Suprapubic skin (tissue), 4 donors: ENCODE data around the gene ORC4.

Experiments used
- CTCF ChIP-seq, 2 donors: fragments of 200-600 bp in 1 of 2; fragments of 450-650 bp in 1 of 2; sonication (generic) in 1 of 2; IDR thresholded peaks; one replicate each; pipeline ENCODE4 v1.5.1; 2016 to 2019; ENCODE audit warnings: antibody characterized with exemption in 2 of 2, mild to moderate bottlenecking in 1 of 2, moderate library complexity in 1 of 2
- POLR2A ChIP-seq, 2 donors: fragments of 450-650 bp; IDR thresholded peaks; one replicate each; pipeline ENCODE4 v1.6.1; 2017; ENCODE audit warnings: antibody characterized with exemption in 2 of 2, mild to moderate bottlenecking in 2 of 2, moderate library complexity in 2 of 2
- POLR2AphosphoS5 ChIP-seq, 3 donors: sonication (generic); formaldehyde crosslinking; IDR thresholded peaks; one replicate each; pipeline ENCODE4 v1.6.1; 2017; ENCODE audit warnings: antibody characterized with exemption in 3 of 3

- TF ChIP-seq CTCF (IDR thresholded peaks at IDR 0.05) (peak in 1 of 2 donors; percentile 47), POLR2AphosphoS5 (IDR thresholded peaks at IDR 0.05) (no peak), POLR2A (IDR thresholded peaks at IDR 0.05) (no peak)
These were observed 30.6 kb downstream of the ORC4 start for GRCh38 chr2:147989809-147990403.
